ENCODE data around the gene PDE11A.

Gene PDE11A

DNA sequence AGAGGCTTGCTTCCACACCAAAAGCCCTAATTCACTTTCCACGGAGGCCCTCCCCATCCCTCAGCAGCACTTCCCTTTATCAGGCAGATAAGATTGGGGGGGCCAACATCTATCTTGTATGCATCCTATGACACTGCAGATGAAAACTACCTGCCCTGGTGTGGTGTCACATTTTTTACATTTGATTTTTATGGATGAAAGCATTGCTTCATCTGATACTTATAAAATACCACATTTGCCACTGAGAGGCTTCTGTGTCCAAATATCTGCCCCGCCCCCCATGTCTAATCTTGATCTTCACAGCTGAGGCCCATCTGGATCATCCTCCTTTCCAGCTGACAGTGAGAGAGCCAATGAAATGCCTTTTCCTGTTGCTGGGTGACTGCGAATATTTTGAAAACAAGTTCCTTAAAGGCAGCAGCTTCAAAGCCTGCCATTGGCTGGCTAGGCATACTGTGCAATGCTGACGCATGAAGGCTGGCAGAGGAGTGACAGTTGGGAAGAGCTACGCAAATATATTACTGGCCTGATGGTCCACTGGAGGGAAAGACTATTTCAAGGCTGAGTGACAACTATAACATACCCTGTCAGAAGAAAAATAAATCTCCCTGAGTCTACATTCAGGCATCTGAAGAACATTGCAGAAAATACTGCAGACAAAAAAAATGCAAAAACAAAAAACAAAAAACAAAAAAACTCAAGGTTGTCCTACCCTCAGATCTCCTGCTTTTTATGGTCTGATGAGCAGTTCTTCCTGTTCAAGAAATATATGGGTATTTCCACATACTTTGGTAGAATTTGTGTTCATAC is 318.7 kb downstream of the PDE11A start:
- peak; percentile 65 for DNase-seq

DNA sequence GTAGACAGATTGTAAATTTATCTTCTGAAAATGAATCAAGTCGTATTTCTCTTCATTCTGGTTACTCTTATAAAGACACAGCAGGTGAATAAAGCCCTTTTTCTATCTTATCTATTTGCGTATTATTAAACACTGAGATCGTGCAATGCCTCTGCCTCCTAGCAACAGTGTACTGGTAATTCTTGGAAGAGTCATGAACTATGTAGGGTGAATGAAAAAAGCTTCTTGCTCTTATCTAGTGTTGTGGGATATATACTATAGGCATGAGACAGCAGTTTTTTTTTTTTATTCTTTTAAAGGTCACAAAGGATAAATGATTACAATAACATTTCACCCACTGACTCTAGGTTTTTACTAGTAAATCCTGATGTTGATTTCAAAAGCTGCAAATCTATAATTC is 324.2 kb downstream of the PDE11A start:
- DNase-seq: no peak

DNA sequence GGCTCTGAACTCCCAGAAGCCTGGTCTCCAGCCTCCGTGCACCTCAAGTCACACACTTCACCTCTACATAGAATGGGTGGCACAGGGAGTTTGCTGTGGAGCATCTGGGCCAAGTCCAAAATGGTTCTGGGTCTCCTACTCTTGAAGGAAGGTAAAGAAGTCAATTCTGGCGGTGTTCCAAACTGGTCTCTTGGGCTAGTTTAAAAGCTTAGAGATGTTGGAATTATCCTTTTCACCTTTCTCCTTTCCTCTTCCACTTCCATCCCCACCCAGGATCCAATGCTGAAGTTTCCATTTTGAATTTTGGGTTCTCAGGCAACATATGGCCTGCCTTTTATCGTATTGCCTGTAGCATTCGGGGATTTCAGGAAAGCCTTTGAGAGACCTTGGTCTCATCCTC is 325.2 kb downstream of the PDE11A start:
- no peak for DNase-seq

DNA sequence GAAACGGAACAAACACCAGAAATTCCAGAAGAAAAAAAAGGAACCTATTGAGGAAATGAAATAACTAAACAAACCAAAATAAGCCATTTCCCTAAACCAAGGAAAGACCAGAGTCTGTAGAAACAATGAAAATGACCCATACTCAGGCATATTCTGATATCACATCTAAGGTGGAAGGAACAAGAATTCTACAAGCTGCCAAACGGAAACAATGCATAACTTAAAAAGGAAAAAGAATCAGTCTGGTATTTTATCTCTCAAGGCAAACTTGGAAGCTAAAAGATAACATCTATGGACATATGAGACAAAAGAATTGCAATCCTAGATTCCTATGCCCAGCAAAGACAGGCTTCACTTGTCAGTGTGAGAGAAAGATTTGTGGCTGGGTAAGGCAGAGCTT is 326.2 kb downstream of the PDE11A start:
- DNase-seq: no peak

DNA sequence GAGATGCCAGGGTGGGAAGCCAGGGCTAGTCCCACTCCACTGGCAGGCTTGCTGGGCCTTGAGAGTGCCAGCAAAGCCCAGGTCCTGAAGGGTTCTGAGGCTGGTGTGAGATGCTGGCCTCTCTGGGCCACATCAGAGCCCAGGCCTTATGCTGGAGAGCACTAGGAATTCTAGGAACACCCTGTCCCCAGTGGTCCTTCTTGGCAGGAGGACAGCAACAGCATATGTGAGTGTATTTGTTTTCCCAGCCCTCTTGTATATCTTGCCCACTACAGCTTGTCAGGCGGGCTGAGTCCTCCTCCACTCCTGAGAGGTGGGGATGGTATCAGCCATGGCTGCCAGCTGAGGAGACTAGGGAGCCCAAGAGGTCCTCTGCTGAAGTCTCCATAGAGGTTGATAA is 327.0 kb downstream of the PDE11A start:
- DNase-seq: no peak

DNA sequence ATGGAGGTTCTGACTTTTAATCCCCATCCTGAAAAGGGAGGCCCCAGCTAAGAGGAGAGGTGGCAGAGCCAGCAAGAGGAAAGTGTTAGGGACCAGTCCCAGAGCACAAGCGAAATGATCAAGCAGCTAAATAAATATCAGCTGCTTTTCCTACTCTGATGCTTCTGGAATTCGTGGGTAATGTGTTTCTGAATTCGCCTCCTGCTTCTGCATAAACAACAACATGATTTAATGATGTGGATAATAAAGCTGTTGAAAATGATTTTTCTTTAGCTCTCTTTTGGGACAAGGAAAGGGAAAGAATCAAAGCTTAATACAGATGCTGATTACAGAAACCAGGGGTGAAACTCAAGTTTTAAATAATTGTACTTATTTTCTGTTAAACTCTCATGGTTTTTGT is 329.7 kb downstream of the PDE11A start:
- DNase-seq: no peak

DNA sequence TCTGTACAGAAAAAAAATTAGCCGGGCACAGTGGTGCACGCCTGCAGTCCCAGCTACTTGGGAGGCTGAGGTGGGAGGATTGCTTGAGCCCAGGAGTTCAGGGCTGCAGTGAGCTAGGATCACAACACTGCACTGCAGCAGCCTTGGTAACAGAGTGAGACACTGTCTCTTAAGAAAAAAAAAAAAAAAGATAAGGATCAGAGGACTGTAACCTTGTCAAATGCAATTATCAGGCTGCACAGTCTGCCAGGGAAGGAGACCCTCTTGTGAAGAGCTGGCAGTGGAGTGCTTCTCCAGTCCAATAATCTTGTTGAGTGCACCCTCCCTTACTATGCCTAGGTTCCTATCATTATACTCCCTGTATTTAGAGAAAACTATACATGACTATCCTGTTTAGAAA is 330.7 kb downstream of the PDE11A start:
- no peak for DNase-seq

DNA sequence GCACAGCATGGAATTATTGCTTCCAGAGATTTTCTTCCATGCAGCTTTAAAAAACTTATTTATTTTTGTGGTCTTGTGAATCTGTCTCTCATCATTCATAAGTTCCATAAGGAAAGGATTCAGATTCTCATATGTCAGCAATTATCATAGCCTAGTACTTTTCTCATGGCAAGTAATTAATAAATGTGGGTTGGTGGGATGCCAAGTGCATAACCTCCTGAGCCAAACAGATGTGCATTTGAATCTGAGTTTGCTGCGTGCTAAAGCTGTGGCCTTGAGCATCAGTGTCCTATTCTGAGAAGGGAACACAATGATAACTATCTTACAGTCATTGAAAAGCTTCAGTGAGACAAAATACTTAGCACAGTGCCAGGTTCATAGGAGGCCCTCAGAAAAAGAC is 331.9 kb downstream of the PDE11A start:
- no peak for DNase-seq

DNA sequence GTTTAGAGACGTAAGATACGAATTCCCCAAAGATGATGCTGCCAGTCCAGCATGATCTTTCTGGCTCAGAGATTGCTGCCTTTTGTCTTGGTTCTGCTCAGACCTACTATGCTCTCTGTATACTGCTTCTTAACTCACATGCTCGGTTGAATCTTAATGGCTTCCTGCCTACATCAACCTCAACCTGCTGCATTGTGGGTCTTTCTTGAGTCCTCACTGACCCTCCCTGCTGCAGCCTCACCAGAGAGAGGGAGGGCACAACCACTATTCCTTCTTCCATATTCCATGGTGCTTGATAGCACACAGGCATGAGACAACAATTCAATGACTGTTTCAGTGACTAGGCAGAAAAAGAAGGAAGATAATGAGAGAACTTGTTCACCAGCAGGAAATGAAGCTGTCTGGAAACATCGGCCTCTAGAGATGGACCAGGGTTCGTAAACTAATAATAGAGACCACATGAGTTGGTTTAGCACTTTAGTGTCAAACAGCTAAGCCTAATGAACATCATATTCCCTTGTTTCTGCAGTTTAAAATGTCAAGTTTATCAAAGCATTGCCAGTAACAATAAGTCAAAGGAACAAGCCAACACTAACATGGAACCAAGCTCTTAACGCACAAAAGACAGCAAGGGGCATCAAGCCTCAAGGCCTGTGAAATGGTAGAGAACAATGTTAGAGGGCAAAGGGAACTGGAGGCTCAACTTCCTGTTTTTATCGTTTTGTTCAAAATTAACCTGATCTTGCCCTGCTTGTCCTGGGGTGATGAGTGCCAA is 333.9 kb downstream of the PDE11A start:
- DNase-seq: no peak

DNA sequence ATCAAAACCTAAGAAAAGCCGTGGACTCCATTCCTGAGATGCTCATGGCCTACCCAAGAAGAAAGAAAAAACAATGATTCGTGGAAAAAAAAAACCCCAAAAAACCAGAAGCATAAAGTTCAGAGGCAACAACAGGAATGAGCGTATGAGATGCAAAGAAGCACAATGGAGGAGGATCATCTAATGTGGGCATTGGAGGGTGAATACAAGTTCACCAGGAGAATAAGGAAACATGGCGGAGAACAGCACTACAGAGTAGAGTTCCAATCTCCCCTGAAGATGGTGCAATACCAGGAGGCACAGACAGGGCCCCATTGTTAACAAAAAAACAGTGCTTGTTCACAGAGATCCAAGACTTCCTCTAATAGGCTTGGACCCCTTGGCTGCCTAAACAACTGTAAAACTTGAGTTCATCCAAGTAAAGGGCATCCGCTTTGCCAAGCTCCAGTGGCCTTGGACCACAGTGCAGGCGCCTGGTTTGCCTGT is 337.2 kb downstream of the PDE11A start:
- no peak for DNase-seq

DNA sequence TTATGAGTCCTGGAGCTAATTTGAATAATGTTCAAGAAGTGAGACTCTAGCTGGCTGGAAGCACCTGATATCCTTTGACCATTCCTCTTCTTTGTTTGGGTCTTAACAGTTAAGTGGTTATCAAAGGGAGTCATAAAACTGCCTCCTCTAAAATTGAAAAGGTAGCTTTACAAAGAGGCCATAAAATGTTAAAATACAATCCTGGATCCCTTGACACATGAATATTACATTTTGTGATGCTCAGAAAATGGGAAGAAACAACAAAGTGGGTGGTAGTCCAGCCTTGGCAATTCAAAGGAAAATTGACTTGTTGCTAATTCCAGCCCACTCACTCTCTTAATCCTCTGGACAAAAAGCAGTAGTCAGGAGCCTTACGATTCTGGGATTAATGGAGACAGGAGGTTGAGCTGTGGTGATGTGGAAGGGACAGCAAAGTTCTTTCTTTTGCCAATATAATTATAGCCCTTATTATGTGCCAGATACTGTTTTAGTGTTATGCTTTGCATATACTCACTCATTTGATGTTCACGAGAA is 339.2 kb downstream of the PDE11A start:
- DNase-seq: no peak

DNA sequence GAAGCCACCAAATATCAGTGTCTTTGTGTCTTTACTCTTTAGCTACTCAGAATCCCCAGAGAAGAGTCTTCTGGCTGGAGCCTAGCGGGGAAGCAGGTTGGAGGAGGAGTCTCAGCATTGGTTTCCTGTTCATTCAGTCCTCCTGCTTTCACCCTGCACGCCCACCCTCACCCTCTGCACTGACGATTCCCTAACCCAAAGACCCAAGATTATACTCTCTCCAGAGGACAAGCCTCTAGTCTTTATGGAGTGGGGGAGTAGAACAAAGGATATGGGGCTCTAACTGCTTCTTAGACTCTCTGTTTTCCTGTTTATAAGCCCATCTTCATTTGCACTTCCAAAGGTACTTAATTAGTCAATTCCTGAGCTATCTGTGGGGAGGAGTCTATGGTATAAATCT is 341.2 kb downstream of the PDE11A start:
- no peak for DNase-seq

DNA sequence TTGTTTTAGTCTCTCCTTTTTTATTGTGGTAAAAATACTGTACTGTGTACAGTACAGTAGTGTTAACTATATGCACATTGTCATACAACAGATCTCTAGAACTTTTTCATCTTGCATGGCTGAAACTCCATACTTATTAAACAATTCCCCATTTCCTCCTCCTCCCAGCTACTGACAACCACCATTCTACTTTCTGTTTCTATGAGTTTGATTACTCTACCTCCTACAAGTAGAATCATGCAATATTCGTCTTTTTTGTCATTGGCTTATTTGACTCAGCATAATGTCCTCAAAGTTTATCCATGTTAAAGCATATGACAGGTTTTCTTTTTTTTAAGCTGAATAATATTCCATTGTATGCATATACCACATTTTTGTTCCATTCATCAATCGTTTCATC is 341.8 kb downstream of the PDE11A start:
- DNase-seq: no peak

DNA sequence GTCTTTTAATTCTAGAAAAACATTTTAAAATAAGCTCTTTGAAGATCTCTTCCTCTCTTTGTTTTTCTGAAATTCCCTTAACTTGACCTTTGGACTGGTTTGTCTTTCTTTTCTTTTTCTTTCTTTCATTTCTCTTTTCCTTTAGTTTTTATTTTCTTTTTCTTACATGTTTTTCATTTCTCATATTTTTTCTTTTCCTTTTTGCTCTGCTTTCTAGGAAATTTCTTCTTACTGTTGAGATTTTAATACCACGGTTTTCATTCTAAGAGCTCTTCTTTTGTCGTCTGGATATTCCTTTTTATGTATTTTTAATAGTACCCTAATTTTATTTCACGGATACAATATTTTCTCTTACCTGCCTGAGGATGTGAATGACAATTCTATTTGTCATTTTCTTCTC is 342.2 kb downstream of the PDE11A start:
- DNase-seq: no peak

DNA sequence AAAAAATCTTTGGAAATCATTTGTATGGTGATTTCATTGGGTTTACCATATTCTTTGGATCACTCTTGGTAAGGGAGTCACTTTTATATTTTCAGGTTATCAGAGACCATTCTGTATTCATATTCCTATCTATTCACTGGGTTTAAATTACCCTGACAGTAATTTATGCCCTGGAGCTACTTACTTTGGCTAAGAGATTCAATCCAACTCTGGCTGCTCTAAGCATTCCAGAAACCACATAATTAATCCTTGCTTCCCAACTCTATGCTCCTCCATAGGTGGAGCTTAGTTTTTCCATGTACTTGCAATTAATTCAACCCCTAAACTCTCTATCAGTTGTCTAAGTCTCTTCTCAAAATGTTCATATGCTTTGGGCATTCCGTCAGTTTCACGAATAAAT is 343.7 kb downstream of the PDE11A start:
- no peak for DNase-seq

DNA sequence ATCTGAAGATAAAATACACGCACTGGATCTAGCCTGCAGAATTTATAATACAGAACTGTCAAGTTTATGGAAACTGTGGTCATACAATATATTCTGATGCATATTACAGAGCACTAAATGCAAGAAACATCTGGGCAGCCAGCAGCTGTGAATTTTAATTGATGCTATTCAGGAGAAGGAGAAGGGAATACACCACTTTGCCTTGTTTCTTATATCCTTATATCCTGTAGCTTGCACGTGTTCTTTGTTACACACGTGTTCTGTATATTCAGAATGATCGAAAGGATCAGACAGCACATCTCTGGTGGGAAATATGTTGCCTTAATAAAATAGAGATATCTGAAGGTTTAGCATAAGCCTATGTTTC is 344.2 kb downstream of the PDE11A start:
- DNase-seq: no peak

DNA sequence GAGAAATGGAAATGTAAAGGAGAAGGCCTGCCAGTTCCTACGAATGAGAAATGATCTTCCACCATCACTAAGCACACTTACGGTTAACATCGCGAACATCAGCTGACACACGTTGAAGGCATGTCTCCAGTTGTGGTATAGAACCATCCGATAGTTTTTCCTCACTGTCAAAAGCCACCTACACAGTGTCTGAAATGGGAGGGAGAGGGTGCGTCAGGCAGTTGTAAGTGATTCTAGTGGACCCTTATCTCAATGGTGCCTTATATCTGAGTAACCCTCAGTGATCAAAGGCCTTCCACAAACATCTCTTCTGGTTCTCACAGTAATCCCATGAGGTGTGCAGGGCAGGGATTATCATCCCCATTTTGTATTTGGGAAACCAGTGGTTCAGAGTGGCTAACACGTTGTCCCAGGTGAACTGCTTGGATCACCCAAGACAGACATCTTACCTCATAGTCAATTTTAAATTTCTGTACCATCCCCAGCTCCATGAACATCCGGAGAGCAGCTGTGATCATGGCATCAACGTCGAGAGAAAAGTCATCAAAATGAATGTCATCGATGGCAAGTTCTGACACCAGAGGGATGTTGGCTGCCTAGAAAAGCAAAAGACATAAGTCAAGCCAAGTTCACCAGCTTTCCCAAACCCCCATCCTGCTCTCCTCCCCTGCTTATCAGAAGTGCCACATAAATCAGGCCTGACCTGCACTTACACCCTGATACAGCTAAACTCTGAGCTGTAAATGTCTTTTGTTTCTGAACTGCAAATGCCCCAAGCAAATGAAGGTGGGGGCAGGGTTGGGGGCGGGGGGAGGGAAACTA is 344.8 kb downstream of the PDE11A start:
- DNase-seq: no peak

DNA sequence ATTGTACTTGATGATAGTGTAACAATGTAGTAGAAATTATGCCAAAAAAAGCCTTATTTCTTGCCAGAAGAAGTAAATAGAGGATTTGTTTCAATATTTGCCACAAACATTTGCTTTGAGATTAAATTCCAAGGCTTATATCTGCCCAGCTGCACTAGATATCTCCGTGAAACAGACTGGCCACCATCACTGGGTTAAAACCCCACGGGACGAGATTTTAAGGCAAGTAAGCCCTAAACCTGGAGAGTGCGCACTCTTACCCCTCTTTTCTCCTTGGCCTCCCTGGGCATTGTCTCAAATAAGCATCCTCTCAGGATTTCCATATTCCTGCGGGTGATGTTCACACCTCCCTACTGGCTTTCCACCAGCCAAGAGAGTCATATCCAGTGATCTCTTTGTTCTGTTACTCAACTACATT is 345.6 kb downstream of the PDE11A start:
- no peak for DNase-seq

DNA sequence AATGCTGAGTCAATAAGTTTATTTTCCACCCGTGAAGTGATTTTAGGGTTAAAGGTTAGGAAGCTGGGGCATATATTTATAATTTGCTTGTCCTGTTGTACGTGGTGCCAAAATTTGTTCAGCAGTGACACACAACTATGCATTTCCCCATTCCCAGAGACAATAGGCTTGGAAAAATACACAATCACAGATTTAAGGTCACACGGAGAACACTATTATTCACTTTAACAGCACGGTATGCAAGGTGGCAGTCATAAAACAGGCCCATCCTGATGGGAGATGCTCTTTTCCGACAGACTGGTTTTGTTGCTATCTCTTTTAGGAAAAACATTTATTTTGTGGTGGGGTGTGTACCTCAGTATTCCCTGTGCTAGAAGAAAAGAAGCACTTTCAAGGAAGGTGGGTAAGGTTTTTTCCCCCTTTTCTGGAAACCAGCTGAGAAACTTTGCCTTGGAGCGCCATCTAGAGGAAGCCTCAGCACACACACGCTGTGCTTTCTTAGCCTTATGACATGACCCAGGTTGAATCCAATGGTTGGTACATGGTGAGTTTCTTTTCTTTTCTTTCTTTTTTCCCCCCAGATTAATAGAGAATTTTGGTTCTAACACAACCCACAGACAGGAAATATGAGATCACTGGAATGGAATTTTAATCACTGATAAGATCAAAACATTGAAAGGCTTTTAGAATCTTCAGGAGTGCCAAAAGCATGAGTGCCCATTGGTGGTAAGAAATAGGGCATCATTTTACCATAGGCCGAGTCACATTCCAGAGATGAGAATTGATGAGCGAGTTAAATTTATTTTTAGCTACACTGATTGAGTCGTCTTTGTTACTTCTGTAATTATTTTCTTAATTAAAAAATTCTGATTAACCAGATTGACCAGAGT is 347.9 kb downstream of the PDE11A start:
- peak; percentile 77 for DNase-seq

DNA sequence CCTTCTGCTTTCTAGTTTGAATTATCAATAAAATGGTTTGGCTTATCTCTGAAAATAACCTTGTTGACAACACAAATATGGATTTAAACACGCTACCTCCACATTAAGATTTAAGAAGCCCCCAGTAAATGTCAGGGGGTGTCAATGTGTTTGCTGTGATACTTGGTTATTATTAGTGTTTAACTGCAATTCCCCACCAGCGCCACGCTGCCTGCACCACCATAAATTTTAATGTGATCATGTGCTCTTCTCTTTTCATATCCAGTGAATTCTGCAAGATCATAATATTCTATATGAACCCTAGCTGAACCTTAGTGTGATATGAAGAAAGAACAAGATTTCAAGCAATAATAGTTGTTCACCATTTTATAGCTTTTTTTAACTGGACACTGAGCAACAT is 349.3 kb downstream of the PDE11A start:
- no peak for DNase-seq

DNA sequence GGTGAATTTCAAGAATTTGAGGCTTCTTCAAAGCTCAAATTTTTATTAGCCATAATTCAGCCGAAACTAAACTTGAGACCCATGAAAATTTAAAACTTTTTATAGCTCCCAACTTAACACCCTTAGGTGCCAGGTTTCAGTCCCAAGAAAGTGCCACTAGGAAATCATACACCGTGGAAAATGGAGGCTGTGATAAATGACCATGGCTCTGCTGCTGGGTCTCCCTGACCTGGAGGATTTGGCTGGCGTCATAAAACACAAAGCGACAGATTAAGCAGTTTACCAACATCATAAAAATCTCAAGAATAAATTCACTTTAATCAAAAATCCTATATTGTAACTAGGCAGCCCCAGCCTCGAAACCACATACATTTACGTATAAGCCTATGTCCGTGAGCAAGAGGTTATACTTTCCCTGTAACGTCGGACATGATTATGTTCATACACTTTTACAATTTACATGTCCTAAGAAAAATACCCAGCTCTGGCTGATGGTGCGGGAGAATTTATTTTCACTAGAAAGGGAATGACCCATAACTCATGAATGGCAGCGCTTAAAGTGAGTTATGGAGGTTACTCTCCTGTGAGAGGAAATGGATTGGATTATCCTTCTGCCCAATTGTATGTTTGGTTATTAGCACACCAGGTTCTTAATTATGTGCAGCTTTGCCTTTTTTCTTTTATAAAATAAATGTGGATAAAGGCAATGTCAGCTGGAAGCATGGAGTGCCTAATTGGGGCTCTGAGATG is 350.6 kb downstream of the PDE11A start:
- no peak for DNase-seq
